Endothelial cell of umbilical vein (primary cell): Measurements from ENCODE around the gene RGP1. TPM values are rescaled to one million over a fixed set of nuclear protein-coding genes. Genes with fewer than 3 reads are reported as not detected.

Source experiments
- BruUV-seq: library from RNA; stranded (reverse); fragments of 400-500 nt; replicated peaks from 2 replicates; lab custom pipeline; 2021; lab: Mats Ljungman, UMichigan
- CTCF ChIA-PET: fragments of 300-600, 350-600 bp; sonication (Branson Sonifier 250); formaldehyde crosslinking; loops from one replicate; lab custom pipeline; 2021; ENCODE audit warnings: antibody characterized with exemption, inconsistent platforms; lab: Charles Lee
- POLR2A ChIA-PET: fragments of 300-600, 350-600 bp; sonication (Branson Sonifier 250); formaldehyde crosslinking; loops from one replicate; lab custom pipeline; 2021; ENCODE audit warnings: antibody characterized with exemption, inconsistent platforms; lab: Charles Lee
- DNase-seq: peaks from one replicate; pipeline ENCODE4 v3.0.0-alpha.2; 2011; ENCODE audit warnings: low read depth, low spot score
- FAIRE-seq: peaks from 2 replicates; lab custom pipeline; 2011; peaks lifted over from hg19 to GRCh38; lab: Jason Lieb, UNC
- H2AFZ ChIP-seq: 2 replicates; pipeline ENCODE4 v1.6.0; 2012; ENCODE audit warnings: low read depth, low read length, control low read depth, inconsistent platforms
- H3K27ac ChIP-seq: 2 replicates; pipeline ENCODE4 v1.5.1; 2011; ENCODE audit warnings: low read depth, mild to moderate bottlenecking, control low read depth, low read length, moderate library complexity; ENCODE audit not compliant: insufficient read depth
- H3K27me3 ChIP-seq, 2 experiments: 2 replicates each; pipeline versions ENCODE4 v1.6.0 to v1.6.1; 2011; ENCODE audit warnings: low read length in 2 of 2, mixed read lengths in 1 of 2; ENCODE audit not compliant: control insufficient read depth in 2 of 2, insufficient read depth in 2 of 2
- H3K36me3 ChIP-seq, 2 experiments: 2 replicates in 1 of 2; 3 replicates in 1 of 2; pipeline ENCODE4 v1.5.1; 2011; ENCODE audit warnings: low read length in 2 of 2, mild to moderate bottlenecking in 1 of 2, moderate library complexity in 1 of 2; ENCODE audit not compliant: control insufficient read depth in 2 of 2, insufficient read depth in 2 of 2; ENCODE audit errors: extremely low read depth in 1 of 2
- H3K4me1 ChIP-seq: 3 replicates; pipeline ENCODE4 v1.5.1; 2011; ENCODE audit warnings: mild to moderate bottlenecking, low read length; ENCODE audit not compliant: control insufficient read depth, insufficient read depth; ENCODE audit errors: extremely low read depth
- H3K4me2 ChIP-seq: 2 replicates; pipeline ENCODE4 v1.6.1; 2011; ENCODE audit warnings: low read length, control low read depth, mixed read lengths; ENCODE audit not compliant: insufficient read depth
- H3K4me3 ChIP-seq, 3 experiments: fragments of 200-600 bp in 1 of 3; sonication (generic), shearing (Covaris generic) in 1 of 3; replicated peaks in 1 of 3; 2 replicates each; pipeline ENCODE4 v1.5.1; 2011 to 2016; ENCODE audit warnings: control low read depth in 3 of 3, low read length in 3 of 3, mild to moderate bottlenecking in 2 of 3, inconsistent platforms in 1 of 3, low read depth in 1 of 3, moderate library complexity in 1 of 3; ENCODE audit not compliant: insufficient read depth in 1 of 3
- H3K79me2 ChIP-seq: 2 replicates; pipeline ENCODE4 v1.6.0; 2012; ENCODE audit warnings: low read length, inconsistent platforms; ENCODE audit not compliant: control insufficient read depth, insufficient read depth
- H3K9ac ChIP-seq: replicated peaks from 2 replicates; pipeline ENCODE3; 2011; ENCODE audit warnings: low read length, control low read depth; ENCODE audit not compliant: insufficient read depth; ENCODE audit errors: extremely low read depth
- H3K9me1 ChIP-seq: replicated peaks from 3 replicates; pipeline ENCODE4 v1.6.0; 2011; ENCODE audit warnings: mild to moderate bottlenecking, low read length; ENCODE audit not compliant: control insufficient read depth, insufficient read depth; ENCODE audit errors: extremely low read depth
- H3K9me3 ChIP-seq: replicated peaks from 2 replicates; pipeline ENCODE4 v1.5.1; 2012; ENCODE audit warnings: low read length, inconsistent platforms; ENCODE audit not compliant: control insufficient read depth, insufficient read depth
- H4K20me1 ChIP-seq: replicated peaks from 2 replicates; pipeline ENCODE3; 2011; ENCODE audit warnings: mild to moderate bottlenecking, low read length; ENCODE audit not compliant: control insufficient read depth, insufficient read depth; ENCODE audit errors: extremely low read depth
- EZH2 ChIP-seq: IDR thresholded peaks from 2 replicates; pipeline ENCODE4 v1.6.1; 2012; ENCODE audit warnings: borderline replicate concordance, low read depth, mild to moderate bottlenecking, moderate library complexity, low read length, inconsistent platforms; ENCODE audit not compliant: severe bottlenecking
- FOS ChIP-seq: IDR thresholded peaks from 2 replicates; pipeline ENCODE4 v1.6.1; 2011; ENCODE audit warnings: mild to moderate bottlenecking, low read length, moderate library complexity, borderline replicate concordance; ENCODE audit not compliant: insufficient read depth
- JUN ChIP-seq: IDR thresholded peaks from 2 replicates; pipeline ENCODE4 v1.6.1; 2011; ENCODE audit warnings: borderline replicate concordance, low read depth; ENCODE audit not compliant: insufficient read length, insufficient read depth
- MYC ChIP-seq: IDR thresholded peaks from one replicate; pipeline ENCODE4 v1.6.1; 2011; ENCODE audit warnings: mild to moderate bottlenecking, low read depth, low read length
- POLR2A ChIP-seq: IDR thresholded peaks from 2 replicates; pipeline ENCODE4 v1.6.1; 2012; ENCODE audit warnings: low read depth, mild to moderate bottlenecking, control low read depth, low read length
- dilution Hi-C: fragments of 300-500 bp; cut with MboI; formaldehyde crosslinking; loops from one replicate; pipeline ENCODE4 v1.15.0; 2019; ENCODE audit warnings: low sequenced_read_pairs; ENCODE audit not compliant: extremely low pct_ligation_motif_present
- intact Hi-C: fragments of 100-400 bp; cut with micrococcal nuclease; formaldehyde crosslinking; loops from one replicate; pipeline ENCODE4 v1.10.0; 2022
- polyA plus RNA-seq, 4 experiments: library from polyadenylated mRNA; depleted of rRNA in 3 of 4; stranded (reverse) in 3 of 4; unstranded in 1 of 4; fragments of >200 nt; gene quantifications; 2 replicates each; pipeline versions ENCODE4 v1.2.1 to v1.2.3, GENCODE V29; 2011 to 2012; ENCODE audit warnings: missing spikeins in 1 of 4
- total RNA-seq: library from RNA; stranded (reverse); gene quantifications from 2 replicates; pipeline ENCODE4 v1.2.3, GENCODE V29; 2021
- TF ChIP-seq, protein P1 (sequence below): IDR thresholded peaks from 2 replicates; pipeline ENCODE4 v1.6.1; 2011; ENCODE audit not compliant: insufficient read depth, insufficient read length

Gene RGP1
- total and polyA plus RNA-seq, 2 donors (not counting 3 experiments of a cell fraction or from before 2014, with no cell fraction given) = 15.0 to 29.0 TPM

- no peak overlapping the region for H3K9ac ChIP-seq
- FAIRE-seq (no peak), DNase-seq (no peak)
- no peak for TF ChIP-seq POLR2A
- TF ChIP-seq, protein P1, sequence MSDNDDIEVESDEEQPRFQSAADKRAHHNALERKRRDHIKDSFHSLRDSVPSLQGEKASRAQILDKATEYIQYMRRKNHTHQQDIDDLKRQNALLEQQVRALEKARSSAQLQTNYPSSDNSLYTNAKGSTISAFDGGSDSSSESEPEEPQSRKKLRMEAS = no peak
- no peaks in the 10 kb centered on the region for H3K36me3 ChIP-seq
- no TSS peak for BruUV-seq
- no peak overlapping the region for H3K4me3 ChIP-seq
- H3K4me1 ChIP-seq = peaks cover 34% of the 10 kb centered on the region
- no peak overlapping the region for H3K27ac ChIP-seq
- CTCF ChIA-PET = interaction anchor here (0.9 kb wide), 1 partner anchor 27 kb away, joined by 3 read pairs; no protein-coding TSS in a partner anchor
- no peak overlapping the region for H2AFZ ChIP-seq
- H3K9me1 ChIP-seq = no peaks in the 10 kb centered on the region
- H3K9me3 ChIP-seq = no peaks in the 10 kb centered on the region
- no peaks in the 10 kb centered on the region for H3K79me2 ChIP-seq
- POLR2A ChIA-PET = no interaction called here
- no peaks in the 10 kb centered on the region for H4K20me1 ChIP-seq
- dilution Hi-C loops = no loop called here
- no peaks in the 10 kb centered on the region for H3K27me3 ChIP-seq
- H3K4me2 ChIP-seq = no peak overlapping the region
- intact Hi-C loops = no loop called here
Measured at GRCh38 chr9:35763803-35764202, 14.7 kb downstream of the RGP1 start.

- ChIA-PET POLR2A (no interaction called here), CTCF (interaction anchor here (1.4 kb wide), 1 partner anchor 116 kb away, joined by 4 read pairs; no protein-coding TSS in a partner anchor)
- dilution Hi-C loops = no loop called here
- no peaks in the 10 kb centered on the region for H4K20me1 ChIP-seq
- TF ChIP-seq, protein P1 = no peak
- TF ChIP-seq EZH2 = no peak
- TF ChIP-seq MYC = no peak
- no peak for TF ChIP-seq POLR2A
- peak; percentile 2 for TF ChIP-seq JUN
- TF ChIP-seq FOS = no peak
- no TSS peak for BruUV-seq
- no peak overlapping the region for H3K9ac ChIP-seq
- DNase-seq (no peak), FAIRE-seq (no peak)
- H3K27ac ChIP-seq = no peak overlapping the region
- no peak overlapping the region for H3K4me2 ChIP-seq
- H3K27me3 ChIP-seq = no peaks in the 10 kb centered on the region
- intact Hi-C loops = no loop called here
- no peak overlapping the region for H2AFZ ChIP-seq
- H3K9me3 ChIP-seq = no peaks in the 10 kb centered on the region
- H3K79me2 ChIP-seq = no peaks in the 10 kb centered on the region
- H3K4me3 ChIP-seq = no peak overlapping the region
- H3K9me1 ChIP-seq = no peaks in the 10 kb centered on the region
- H3K36me3 ChIP-seq = no peaks in the 10 kb centered on the region
- H3K4me1 ChIP-seq = peaks cover 23% of the 10 kb centered on the region
Measured at GRCh38 chr9:35766997-35767396, 17.9 kb downstream of the RGP1 start.
